MM.1S (cell line): ENCODE measurements around the gene SPINK6.

Experiments used
- DNase-seq: peaks from one replicate; pipeline ENCODE4 v3.0.0-alpha.2; 2015
- H2AFZ ChIP-seq: fragments of 300-600 bp; sonication (generic); 2 replicates; pipeline ENCODE4 v1.6.0; 2016; ENCODE audit warnings: antibody characterized with exemption, low read length
- H3F3A ChIP-seq: fragments of 300-600 bp; sonication (generic); 2 replicates; pipeline ENCODE4 v1.6.1; 2016; ENCODE audit warnings: mild to moderate bottlenecking, antibody characterized with exemption, low read length, moderate library complexity, mixed read lengths; ENCODE audit not compliant: insufficient read depth
- H3K27ac ChIP-seq: fragments of 300-600 bp; sonication (generic); 2 replicates; pipeline ENCODE4 v1.5.1; 2016; ENCODE audit warnings: mild to moderate bottlenecking, low read length
- H3K27me3 ChIP-seq: fragments of 300-600 bp; sonication (generic); replicated peaks from 2 replicates; pipeline ENCODE4 v1.6.0; 2016; ENCODE audit warnings: low read length; ENCODE audit not compliant: insufficient read depth
- H3K36me3 ChIP-seq: fragments of 300-600 bp; sonication (generic); replicated peaks from 2 replicates; pipeline ENCODE4 v1.6.1; 2016; ENCODE audit warnings: mild to moderate bottlenecking, low read length, mixed read lengths; ENCODE audit not compliant: insufficient read depth
- H3K4me1 ChIP-seq: fragments of 300-600 bp; sonication (generic); 2 replicates; pipeline ENCODE4 v1.6.1; 2016; ENCODE audit warnings: low read length, mixed read lengths
- H3K4me2 ChIP-seq: fragments of 300-600 bp; sonication (generic); 2 replicates; pipeline ENCODE4 v1.6.0; 2016; ENCODE audit warnings: low read depth, low read length
- H3K4me3 ChIP-seq: fragments of 300-600 bp; sonication (generic); 2 replicates; pipeline ENCODE4 v1.5.1; 2016; ENCODE audit warnings: low read length, mixed read lengths
- H3K79me2 ChIP-seq: fragments of 300-600 bp; sonication (generic); 2 replicates; pipeline ENCODE4 v1.6.1; 2016; ENCODE audit warnings: mixed run types, low read length, mixed read lengths
- H3K9ac ChIP-seq: fragments of 300-600 bp; sonication (generic); 2 replicates; pipeline ENCODE4 v1.6.1; 2016; ENCODE audit warnings: low read length, mixed read lengths
- H3K9me2 ChIP-seq: fragments of 300-600 bp; sonication (generic); replicated peaks from 2 replicates; pipeline ENCODE4 v1.6.1; 2016; ENCODE audit warnings: mild to moderate bottlenecking, low read length, mixed read lengths; ENCODE audit not compliant: insufficient read depth
- H3K9me3 ChIP-seq: fragments of 300-600 bp; sonication (generic); replicated peaks from 2 replicates; pipeline ENCODE4 v1.6.1; 2016; ENCODE audit warnings: mild to moderate bottlenecking, low read length, mixed read lengths; ENCODE audit not compliant: insufficient read depth
- H4K20me1 ChIP-seq: fragments of 300-600 bp; sonication (generic); 2 replicates; pipeline ENCODE4 v1.6.1; 2016; ENCODE audit warnings: mild to moderate bottlenecking, low read length, moderate library complexity, mixed read lengths; ENCODE audit not compliant: insufficient read depth
- CTCF ChIP-seq: fragments of 300-600 bp; sonication (generic); IDR thresholded peaks from 2 replicates; pipeline ENCODE4 v1.5.1; 2016; ENCODE audit warnings: antibody characterized with exemption, low read length, mixed read lengths
- EZH2 ChIP-seq: fragments of 300-600 bp; sonication (generic); optimal IDR thresholded peaks from 2 replicates; pipeline ENCODE3; 2017; ENCODE audit warnings: low read depth, mild to moderate bottlenecking, antibody characterized with exemption, low read length, mixed read lengths
- EZH2phosphoT487 ChIP-seq: fragments of 300-600 bp; sonication (generic); IDR thresholded peaks from 2 replicates; pipeline ENCODE4 v1.6.1; 2018; ENCODE audit warnings: antibody characterized with exemption, low read length

Gene SPINK6

GRCh38 chr5:148224117-148224742, 21.4 kb downstream of the SPINK6 start:
- Histone ChIP-seq H3K9me2 (no peaks in the 10 kb centered on the region), H3K4me3 (no peak overlapping the region), H3K9ac (no peak overlapping the region), H3K27me3 (no peaks in the 10 kb centered on the region), H3K4me1 (no peaks in the 10 kb centered on the region), H3K4me2 (no peak overlapping the region), H3K27ac (no peak overlapping the region), H3K9me3 (no peaks in the 10 kb centered on the region), H3K36me3 (no peaks in the 10 kb centered on the region), H3F3A (no peaks in the 10 kb centered on the region), H4K20me1 (no peaks in the 10 kb centered on the region), H2AFZ (no peak overlapping the region), H3K79me2 (no peaks in the 10 kb centered on the region)
- DNase-seq, result no peak
- no peak for TF ChIP-seq CTCF
- TF ChIP-seq EZH2phosphoT487, result no peak

- H3K9me2 ChIP-seq, result no peaks in the 10 kb centered on the region
These were observed 25.6 kb downstream of the SPINK6 start for GRCh38 chr5:148228392-148228984.

GRCh38 chr5:148229840-148230239, 27.0 kb downstream of the SPINK6 start:
- Histone ChIP-seq H3K4me1 (no peaks in the 10 kb centered on the region), H3K9me2 (no peaks in the 10 kb centered on the region), H3K36me3 (no peaks in the 10 kb centered on the region), H3K9me3 (no peaks in the 10 kb centered on the region), H3K9ac (no peak overlapping the region), H2AFZ (no peak overlapping the region), H3K27ac (no peak overlapping the region), H3K4me2 (no peak overlapping the region), H3K4me3 (no peak overlapping the region), H3K79me2 (no peaks in the 10 kb centered on the region), H3F3A (no peaks in the 10 kb centered on the region), H4K20me1 (no peaks in the 10 kb centered on the region), H3K27me3 (no peaks in the 10 kb centered on the region)
- TF ChIP-seq CTCF (no peak), EZH2phosphoT487 (no peak), EZH2 (no peak)
- DNase-seq, result no peak

More at GRCh38 chr5:148228392-148228984, 25.6 kb downstream of the SPINK6 start:
- H3K79me2 ChIP-seq, result no peaks in the 10 kb centered on the region
- H3F3A ChIP-seq, result no peaks in the 10 kb centered on the region
- H3K27me3 ChIP-seq, result no peaks in the 10 kb centered on the region
- TF ChIP-seq EZH2phosphoT487 (no peak), CTCF (no peak), EZH2 (no peak)
- H3K27ac ChIP-seq, result no peak overlapping the region
- no peak for DNase-seq
- H3K4me1 ChIP-seq, result no peaks in the 10 kb centered on the region
- H2AFZ ChIP-seq, result no peak overlapping the region
- no peaks in the 10 kb centered on the region for H4K20me1 ChIP-seq
- no peak overlapping the region for H3K9ac ChIP-seq
- no peak overlapping the region for H3K4me2 ChIP-seq
- no peak overlapping the region for H3K4me3 ChIP-seq
- H3K9me3 ChIP-seq, result no peaks in the 10 kb centered on the region
- H3K36me3 ChIP-seq, result no peaks in the 10 kb centered on the region
